Transverse colon (tissue), 4 donors: ENCODE results near the gene PTPRZ1.

Experiments
- CTCF ChIP-seq, 5 experiments: fragments of 200-600 bp in 3 of 5; fragments of 450-650 bp in 2 of 5; sonication (generic) in 3 of 5; IDR thresholded peaks; 1 replicate in 2 of 5; 2 replicates in 3 of 5; pipeline ENCODE4 v1.5.1; 2016 to 2017; ENCODE audit warnings: antibody characterized with exemption in 5 of 5, inconsistent platforms in 3 of 5, mild to moderate bottlenecking in 2 of 5, moderate library complexity in 1 of 5
- POLR2AphosphoS5 ChIP-seq, 3 donors: sonication (generic); formaldehyde crosslinking; IDR thresholded peaks; one replicate each; pipeline ENCODE4 v1.6.1; 2016; ENCODE audit warnings: antibody characterized with exemption in 3 of 3

- no peak for TF ChIP-seq CTCF (IDR thresholded peaks at IDR 0.05)
- no peak for TF ChIP-seq POLR2AphosphoS5 (IDR thresholded peaks at IDR 0.05)
These were observed 194.1 kb downstream of the PTPRZ1 start for GRCh38 chr7:122067077-122067476.
